Retina (tissue), 1 donor: ENCODE measurements around the gene SPTSSB.

Experiments used
- DNase-seq: peaks from one replicate; pipeline ENCODE4 v3.0.0-alpha.2; 2016

The SPTSSB gene

DNA sequence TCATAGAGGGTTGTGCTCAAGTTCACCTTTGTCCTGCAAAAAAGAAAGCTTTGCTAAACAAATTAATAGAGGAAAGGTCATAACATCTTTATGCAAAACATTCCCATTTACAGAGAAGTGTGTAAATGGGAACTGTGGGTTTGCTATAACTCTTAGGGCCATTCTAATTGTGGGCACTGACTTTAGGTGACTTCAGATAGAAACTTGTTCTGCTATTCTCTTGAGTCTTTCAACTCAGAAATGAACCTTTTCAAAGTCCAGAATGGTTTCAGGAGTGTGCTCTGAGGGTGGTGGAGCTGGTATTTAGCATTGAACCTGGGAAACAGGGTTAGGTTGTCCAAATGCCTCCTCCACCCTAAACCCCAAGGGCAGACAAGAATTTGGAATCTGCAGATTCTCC, 34.0 kb downstream of the SPTSSB start:
- no peak for DNase-seq

GRCh38 chr3:161336661-161337060, 34.7 kb downstream of the SPTSSB start:
- no peak for DNase-seq

GRCh38 chr3:161333696-161334095, 37.6 kb downstream of the SPTSSB start:
- no peak for DNase-seq

DNA sequence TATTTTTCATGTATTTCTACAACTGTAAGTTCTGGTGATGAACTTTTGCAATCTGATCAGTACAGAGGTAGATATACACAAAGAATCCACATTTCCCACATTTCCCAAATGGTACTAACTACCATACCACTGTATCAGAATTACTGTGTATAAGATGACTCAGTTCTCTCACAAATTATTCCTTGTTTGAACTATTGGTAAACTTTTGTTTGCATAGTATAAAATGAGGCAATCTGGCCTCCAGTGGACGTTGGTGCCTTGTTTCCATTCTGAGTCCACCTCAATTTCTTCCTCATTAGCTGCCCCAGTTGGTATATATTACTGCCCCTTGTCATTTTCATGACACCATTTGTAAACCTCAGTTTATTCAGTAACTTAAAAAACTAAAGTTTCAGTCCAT, 38.5 kb downstream of the SPTSSB start:
- no peak for DNase-seq

GRCh38 chr3:161325059-161325458, 46.3 kb downstream of the SPTSSB start:
- no peak for DNase-seq

- DNase-seq = no peak
These were observed 47.2 kb downstream of the SPTSSB start for GRCh38 chr3:161323926-161324621.

DNA sequence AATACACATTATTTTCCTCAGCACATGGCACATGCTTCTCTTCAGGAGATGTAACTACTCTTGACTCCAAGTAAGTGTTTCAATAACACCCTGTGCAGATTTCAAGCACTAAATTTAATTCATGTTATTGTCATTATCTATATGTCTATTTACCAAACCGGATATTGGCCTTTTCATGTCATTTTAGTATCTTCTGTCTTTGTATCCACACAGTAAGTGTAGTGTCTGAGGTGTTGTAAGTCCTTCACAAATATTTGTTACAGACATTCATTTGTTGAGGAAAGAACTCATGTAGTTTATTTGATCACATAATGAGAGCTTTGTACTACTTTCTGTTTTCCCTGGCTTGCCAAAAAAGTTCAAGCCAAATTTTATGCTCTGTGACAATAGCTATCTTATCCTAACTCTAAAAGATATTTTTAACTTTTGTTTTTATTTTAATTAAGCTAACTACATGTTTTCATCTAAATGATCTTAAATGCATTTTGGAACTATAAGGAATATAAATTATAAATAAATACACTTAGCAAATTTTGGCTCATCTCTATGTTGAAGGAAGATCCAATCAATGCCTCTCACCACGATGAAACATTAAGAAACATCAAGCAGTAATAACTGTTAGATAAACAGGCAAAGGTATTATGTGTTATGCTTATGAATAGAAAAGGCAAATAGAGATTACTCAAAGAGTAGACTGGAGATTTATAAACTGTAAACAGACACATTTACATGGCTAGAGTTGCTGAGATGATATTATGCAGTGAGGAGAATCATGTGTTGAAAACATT, 48.3 kb downstream of the SPTSSB start:
- no peak for DNase-seq

- no peak for DNase-seq
These were observed 50.5 kb downstream of the SPTSSB start for GRCh38 chr3:161320837-161321236.

DNA sequence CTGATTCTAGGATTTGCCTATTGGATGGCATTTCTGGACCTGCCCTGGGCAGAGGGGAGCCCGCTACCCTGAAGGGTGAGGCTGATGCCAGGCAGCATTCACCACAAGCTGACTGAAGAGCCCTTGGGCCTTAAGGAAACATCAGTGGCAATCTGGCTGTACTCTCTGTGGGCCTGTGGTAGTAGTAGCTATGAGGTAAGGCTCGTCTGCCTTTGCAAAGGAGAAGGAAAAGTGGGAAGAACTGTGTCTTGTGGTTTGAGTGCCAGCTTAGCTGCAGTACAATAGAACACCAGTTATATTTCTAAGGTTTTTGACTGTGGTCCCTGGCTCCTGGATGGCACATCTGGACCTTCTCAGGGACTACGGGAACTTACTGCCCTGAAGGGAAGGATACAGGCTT, 51.5 kb downstream of the SPTSSB start:
- DNase-seq = no peak

GRCh38 chr3:161317077-161317476, 54.2 kb downstream of the SPTSSB start:
- DNase-seq = no peak

- DNase-seq = no peak
These were observed 55.2 kb downstream of the SPTSSB start for GRCh38 chr3:161316006-161316689.

- DNase-seq = no peak
These were observed 56.4 kb downstream of the SPTSSB start for GRCh38 chr3:161314836-161315395.

- no peak for DNase-seq
These were observed 60.5 kb downstream of the SPTSSB start for GRCh38 chr3:161310649-161311423.

DNA sequence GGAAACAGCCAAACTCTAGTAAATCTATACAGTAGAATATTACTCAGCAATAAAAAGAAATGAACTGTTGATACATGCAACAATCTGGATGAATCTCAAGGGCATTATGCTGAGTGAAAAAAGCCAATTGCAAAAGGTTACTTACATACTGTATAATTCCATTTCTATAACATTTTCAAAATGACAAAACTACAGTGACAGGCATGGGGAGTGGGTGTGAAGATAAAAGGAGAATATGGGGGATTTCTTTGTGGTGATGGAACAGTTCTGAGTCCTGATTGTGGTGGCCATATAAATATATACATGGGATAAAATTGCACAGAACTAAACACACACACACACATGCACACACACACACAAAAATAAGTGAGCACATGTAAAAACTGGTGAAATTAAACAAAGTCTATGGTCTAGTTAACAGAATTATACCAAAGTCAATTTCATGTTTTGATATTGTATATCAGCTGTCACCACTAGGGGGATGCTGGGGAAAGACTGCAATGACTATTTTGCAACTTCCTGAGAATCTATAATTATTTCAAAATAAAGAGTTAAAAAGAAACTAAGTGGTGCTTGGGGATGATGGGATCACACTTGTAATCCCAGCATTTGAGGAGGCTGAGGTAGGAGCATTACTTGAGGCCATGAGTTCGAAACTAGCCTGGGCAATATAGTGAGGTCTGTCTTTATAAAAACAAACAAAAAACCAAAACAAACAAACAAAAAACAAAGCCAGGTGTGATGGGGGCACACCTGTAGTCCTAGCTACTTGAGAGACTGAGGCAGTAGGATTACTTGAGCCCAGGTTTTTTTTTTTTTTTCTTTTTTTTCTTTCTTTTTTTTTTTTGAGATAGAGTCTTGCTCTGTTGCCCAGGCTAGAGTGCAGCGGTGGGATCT, 66.0 kb downstream of the SPTSSB start:
- DNase-seq = no peak

DNA sequence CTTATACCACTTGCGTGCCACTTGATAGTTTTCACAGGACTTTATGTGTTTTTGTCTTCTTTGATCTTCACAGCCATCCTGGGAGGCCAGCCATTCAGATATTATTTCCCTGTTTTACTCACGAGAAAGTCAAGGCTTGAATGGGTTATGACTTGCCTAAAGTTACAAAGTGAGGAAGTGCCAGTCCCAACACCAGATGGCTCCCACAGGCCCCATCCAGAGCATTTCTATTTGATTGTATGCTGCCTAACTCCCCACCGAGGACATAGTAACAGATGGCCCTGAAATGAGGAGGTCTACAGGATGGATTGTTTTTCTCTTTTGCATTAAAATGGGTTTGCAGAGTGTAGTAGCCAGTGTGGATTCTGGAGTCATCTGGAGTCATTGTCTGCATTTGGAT, 74.5 kb downstream of the SPTSSB start:
- no peak for DNase-seq

DNA sequence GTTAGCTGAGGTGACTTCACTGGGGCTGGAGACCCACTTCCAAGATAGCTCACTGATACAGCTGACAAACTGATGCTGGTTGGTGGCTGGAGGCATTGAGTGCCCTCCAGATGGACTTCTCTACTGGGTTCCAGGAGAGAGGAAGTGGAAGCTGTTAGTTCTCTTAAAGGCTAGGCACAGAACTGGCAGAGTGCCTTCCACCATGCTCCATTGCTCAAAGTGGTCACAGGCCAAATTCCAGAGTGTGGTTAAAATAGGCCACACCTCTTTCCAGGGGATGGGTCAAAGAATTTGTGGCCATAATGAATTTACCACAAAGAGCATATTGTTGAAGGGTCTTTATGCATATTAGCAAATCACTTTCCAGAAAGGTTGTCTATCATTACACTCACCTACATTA, 76.0 kb downstream of the SPTSSB start:
- no peak for DNase-seq
